Neural cell (in vitro differentiated cells): ENCODE data around the gene CROCC. TPM values are rescaled to one million over a fixed set of nuclear protein-coding genes. Genes with fewer than 3 reads are reported as not detected.

Source experiments
- H2AFZ ChIP-seq: fragments of 200-600, 300-800 bp; sonication (generic), shearing (Covaris generic); 2 replicates; pipeline ENCODE4 v1.6.0; 2014; ENCODE audit warnings: low read depth, mild to moderate bottlenecking, antibody characterized with exemption, low read length, moderate library complexity
- H3F3A ChIP-seq: fragments of 200-600 bp; shearing (Covaris generic); 2 replicates; pipeline ENCODE4 v1.6.1; 2016; ENCODE audit warnings: mild to moderate bottlenecking, moderate library complexity, mixed read lengths, antibody characterized with exemption, low read length; ENCODE audit not compliant: insufficient read depth, poor library complexity, severe bottlenecking
- H3K27ac ChIP-seq: fragments of 200-600, 300-800 bp; sonication (generic), shearing (Covaris generic); 2 replicates; pipeline ENCODE4 v1.5.1; 2014; ENCODE audit warnings: mild to moderate bottlenecking, low read length, moderate library complexity
- H3K27me3 ChIP-seq: fragments of 300-800, 200-600 bp; sonication (generic), shearing (Covaris generic); 2 replicates; pipeline ENCODE4 v1.6.0; 2014; ENCODE audit warnings: mild to moderate bottlenecking, low read depth, low read length, moderate library complexity; ENCODE audit not compliant: insufficient read depth
- H3K36me3 ChIP-seq: fragments of 300-800, 200-600 bp; sonication (generic), shearing (Covaris generic); 2 replicates; pipeline ENCODE4 v1.5.1; 2014; ENCODE audit warnings: mild to moderate bottlenecking, antibody characterized with exemption, low read length, moderate library complexity; ENCODE audit not compliant: insufficient read depth
- H3K4me2 ChIP-seq: fragments of 300-800, 200-600 bp; sonication (generic), shearing (Covaris generic); 2 replicates; pipeline ENCODE4 v1.6.0; 2014; ENCODE audit warnings: mild to moderate bottlenecking, low read length
- H3K4me3 ChIP-seq: fragments of 300-800, 200-600 bp; sonication (generic), shearing (Covaris generic); 2 replicates; pipeline ENCODE4 v1.5.1; 2014; ENCODE audit warnings: mild to moderate bottlenecking, low read length, moderate library complexity
- H3K79me2 ChIP-seq: fragments of 200-600 bp; shearing (Covaris generic); replicated peaks from 2 replicates; pipeline ENCODE4 v1.6.0; 2014; ENCODE audit warnings: mild to moderate bottlenecking, low read length, moderate library complexity; ENCODE audit not compliant: insufficient read depth
- H3K9ac ChIP-seq: fragments of 300-800, 200-600 bp; sonication (generic), shearing (Covaris generic); 2 replicates; pipeline ENCODE4 v1.6.1; 2016; ENCODE audit warnings: mild to moderate bottlenecking, low read length, mixed read lengths
- H3K9me2 ChIP-seq: fragments of 200-600 bp; shearing (Covaris generic); 2 replicates; pipeline ENCODE4 v1.6.1; 2016; ENCODE audit warnings: mild to moderate bottlenecking, low read length, mixed read lengths; ENCODE audit not compliant: insufficient read depth
- H3K9me3 ChIP-seq: fragments of 200-600, 300-800 bp; sonication (generic), shearing (Covaris generic); 2 replicates; pipeline ENCODE4 v1.6.1; 2016; ENCODE audit warnings: mild to moderate bottlenecking, mixed run types, low read length, moderate library complexity, mixed read lengths
- H4K20me1 ChIP-seq: fragments of 200-600 bp; shearing (Covaris generic); 2 replicates; pipeline ENCODE4 v1.6.1; 2016; ENCODE audit warnings: mild to moderate bottlenecking, mixed run types; ENCODE audit not compliant: insufficient read depth
- EP300 ChIP-seq: fragments of 450-650 bp; conservative IDR thresholded peaks from 2 replicates; pipeline ENCODE4 v1.6.1; 2014; ENCODE audit warnings: antibody characterized with exemption, mild to moderate bottlenecking, moderate library complexity; ENCODE audit not compliant: poor library complexity, severe bottlenecking
- EZH2 ChIP-seq: fragments of 200-600, 300-800 bp; shearing (Covaris generic), sonication (generic); IDR thresholded peaks from 2 replicates; pipeline ENCODE4 v1.6.1; 2014; ENCODE audit warnings: antibody characterized with exemption, low read length, borderline replicate concordance, mild to moderate bottlenecking; ENCODE audit not compliant: insufficient read depth, poor library complexity, severe bottlenecking
- MXI1 ChIP-seq: fragments of 450-650 bp; conservative IDR thresholded peaks from 2 replicates; pipeline ENCODE4 v1.6.1; 2014; ENCODE audit warnings: antibody characterized with exemption, mild to moderate bottlenecking; ENCODE audit not compliant: poor library complexity, severe bottlenecking
- POLR2AphosphoS5 ChIP-seq: IDR thresholded peaks from 2 replicates; pipeline ENCODE4 v1.6.1; 2012
- RAD21 ChIP-seq: fragments of 450-650 bp; conservative IDR thresholded peaks from 2 replicates; pipeline ENCODE4 v1.6.1; 2014; ENCODE audit warnings: antibody characterized with exemption, mild to moderate bottlenecking, moderate library complexity
- SMC3 ChIP-seq: fragments of 450-650 bp; conservative IDR thresholded peaks from 2 replicates; pipeline ENCODE4 v1.6.1; 2014; ENCODE audit warnings: antibody characterized with exemption, mild to moderate bottlenecking, moderate library complexity; ENCODE audit not compliant: poor library complexity
- TAF1 ChIP-seq: IDR thresholded peaks from 2 replicates; pipeline ENCODE4 v1.6.1; 2012; ENCODE audit warnings: low read depth
- polyA plus RNA-seq: library from polyadenylated mRNA; depleted of rRNA; stranded (reverse); fragments of >200 nt; gene quantifications from 2 replicates; pipeline ENCODE4 v1.2.3, GENCODE V29; 2014
- TF ChIP-seq, protein P1 (sequence below): fragments of 450-650 bp; IDR thresholded peaks from 2 replicates; pipeline ENCODE4 v1.5.1; 2014; ENCODE audit warnings: antibody characterized with exemption, mild to moderate bottlenecking, moderate library complexity; ENCODE audit not compliant: poor library complexity, severe bottlenecking
- TF ChIP-seq, protein P2 (sequence below): IDR thresholded peaks from 2 replicates; pipeline ENCODE4 v1.6.1; 2012; ENCODE audit warnings: borderline replicate concordance

The CROCC gene
- polyA plus RNA-seq, 1 donor from 2014 or later = 26.3 TPM

DNA sequence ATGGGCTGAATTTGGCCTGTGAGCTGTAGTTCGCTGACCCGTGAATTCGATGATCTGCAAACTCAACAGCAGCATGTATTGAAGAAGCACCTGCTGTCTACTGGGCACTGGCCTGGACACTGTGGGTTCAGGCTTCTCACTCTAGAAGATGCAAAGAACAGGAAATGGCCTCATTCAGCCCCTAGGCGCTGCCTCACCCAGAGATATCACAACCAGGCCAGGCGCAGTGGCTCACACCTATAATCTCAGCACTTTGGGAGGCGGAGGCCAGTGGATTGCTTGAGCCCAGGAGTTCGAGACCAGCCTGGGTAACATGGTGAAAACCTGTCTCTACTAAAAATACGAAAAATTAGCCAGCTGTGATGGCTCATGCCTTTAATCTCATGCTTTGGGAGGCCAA is 35.0 kb downstream of the CROCC start:
- Histone ChIP-seq H3K27me3 (no peaks in the 10 kb centered on the region), H3K4me2 (no peak overlapping the region), H2AFZ (no peak overlapping the region), H3K27ac (no peak overlapping the region), H3K9ac (no peak overlapping the region), H3F3A (no peaks in the 10 kb centered on the region), H3K9me2 (no peaks in the 10 kb centered on the region), H3K79me2 (no peaks in the 10 kb centered on the region), H3K4me3 (no peak overlapping the region), H3K36me3 (no peaks in the 10 kb centered on the region), H4K20me1 (no peaks in the 10 kb centered on the region), H3K9me3 (no peaks in the 10 kb centered on the region)
- TF ChIP-seq SMC3 (no peak), MXI1 (no peak), EP300 (no peak), POLR2AphosphoS5 (no peak), TAF1 (no peak), RAD21 (no peak), EZH2 (no peak)
- TF ChIP-seq, protein P1, sequence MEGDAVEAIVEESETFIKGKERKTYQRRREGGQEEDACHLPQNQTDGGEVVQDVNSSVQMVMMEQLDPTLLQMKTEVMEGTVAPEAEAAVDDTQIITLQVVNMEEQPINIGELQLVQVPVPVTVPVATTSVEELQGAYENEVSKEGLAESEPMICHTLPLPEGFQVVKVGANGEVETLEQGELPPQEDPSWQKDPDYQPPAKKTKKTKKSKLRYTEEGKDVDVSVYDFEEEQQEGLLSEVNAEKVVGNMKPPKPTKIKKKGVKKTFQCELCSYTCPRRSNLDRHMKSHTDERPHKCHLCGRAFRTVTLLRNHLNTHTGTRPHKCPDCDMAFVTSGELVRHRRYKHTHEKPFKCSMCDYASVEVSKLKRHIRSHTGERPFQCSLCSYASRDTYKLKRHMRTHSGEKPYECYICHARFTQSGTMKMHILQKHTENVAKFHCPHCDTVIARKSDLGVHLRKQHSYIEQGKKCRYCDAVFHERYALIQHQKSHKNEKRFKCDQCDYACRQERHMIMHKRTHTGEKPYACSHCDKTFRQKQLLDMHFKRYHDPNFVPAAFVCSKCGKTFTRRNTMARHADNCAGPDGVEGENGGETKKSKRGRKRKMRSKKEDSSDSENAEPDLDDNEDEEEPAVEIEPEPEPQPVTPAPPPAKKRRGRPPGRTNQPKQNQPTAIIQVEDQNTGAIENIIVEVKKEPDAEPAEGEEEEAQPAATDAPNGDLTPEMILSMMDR = no peak
- TF ChIP-seq, protein P2, sequence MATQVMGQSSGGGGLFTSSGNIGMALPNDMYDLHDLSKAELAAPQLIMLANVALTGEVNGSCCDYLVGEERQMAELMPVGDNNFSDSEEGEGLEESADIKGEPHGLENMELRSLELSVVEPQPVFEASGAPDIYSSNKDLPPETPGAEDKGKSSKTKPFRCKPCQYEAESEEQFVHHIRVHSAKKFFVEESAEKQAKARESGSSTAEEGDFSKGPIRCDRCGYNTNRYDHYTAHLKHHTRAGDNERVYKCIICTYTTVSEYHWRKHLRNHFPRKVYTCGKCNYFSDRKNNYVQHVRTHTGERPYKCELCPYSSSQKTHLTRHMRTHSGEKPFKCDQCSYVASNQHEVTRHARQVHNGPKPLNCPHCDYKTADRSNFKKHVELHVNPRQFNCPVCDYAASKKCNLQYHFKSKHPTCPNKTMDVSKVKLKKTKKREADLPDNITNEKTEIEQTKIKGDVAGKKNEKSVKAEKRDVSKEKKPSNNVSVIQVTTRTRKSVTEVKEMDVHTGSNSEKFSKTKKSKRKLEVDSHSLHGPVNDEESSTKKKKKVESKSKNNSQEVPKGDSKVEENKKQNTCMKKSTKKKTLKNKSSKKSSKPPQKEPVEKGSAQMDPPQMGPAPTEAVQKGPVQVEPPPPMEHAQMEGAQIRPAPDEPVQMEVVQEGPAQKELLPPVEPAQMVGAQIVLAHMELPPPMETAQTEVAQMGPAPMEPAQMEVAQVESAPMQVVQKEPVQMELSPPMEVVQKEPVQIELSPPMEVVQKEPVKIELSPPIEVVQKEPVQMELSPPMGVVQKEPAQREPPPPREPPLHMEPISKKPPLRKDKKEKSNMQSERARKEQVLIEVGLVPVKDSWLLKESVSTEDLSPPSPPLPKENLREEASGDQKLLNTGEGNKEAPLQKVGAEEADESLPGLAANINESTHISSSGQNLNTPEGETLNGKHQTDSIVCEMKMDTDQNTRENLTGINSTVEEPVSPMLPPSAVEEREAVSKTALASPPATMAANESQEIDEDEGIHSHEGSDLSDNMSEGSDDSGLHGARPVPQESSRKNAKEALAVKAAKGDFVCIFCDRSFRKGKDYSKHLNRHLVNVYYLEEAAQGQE = no peak

DNA sequence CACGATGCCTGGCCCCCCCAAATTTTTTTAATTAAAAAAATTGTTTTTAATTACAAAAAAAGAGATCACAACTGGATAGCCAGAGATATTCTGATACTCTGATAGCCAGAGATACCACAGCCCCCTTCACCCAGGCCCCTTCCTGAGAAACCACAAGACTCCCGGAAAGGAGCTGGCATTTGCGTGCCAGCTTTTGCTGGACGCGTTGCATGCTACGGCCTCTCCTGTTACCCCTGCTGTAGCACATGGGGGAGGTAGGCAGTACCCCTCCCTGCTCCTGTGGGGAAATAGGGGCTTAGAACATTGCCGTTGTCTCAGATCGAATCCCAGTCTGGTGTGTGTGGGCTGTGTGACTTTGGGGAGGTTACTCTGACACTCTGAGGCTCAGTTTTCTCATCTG is 36.0 kb downstream of the CROCC start:
- no peaks in the 10 kb centered on the region for H3K36me3 ChIP-seq
- no peak overlapping the region for H3K9ac ChIP-seq
- H3K27me3 ChIP-seq = no peaks in the 10 kb centered on the region

More for the DNA sequence above, 36.0 kb downstream of the CROCC start:
- no peaks in the 10 kb centered on the region for H3K9me2 ChIP-seq
- no peak overlapping the region for H3K4me2 ChIP-seq
- H4K20me1 ChIP-seq = no peaks in the 10 kb centered on the region
- no peaks in the 10 kb centered on the region for H3F3A ChIP-seq
- TF ChIP-seq TAF1 (no peak), SMC3 (no peak), POLR2AphosphoS5 (no peak), EZH2 (no peak), RAD21 (no peak), MXI1 (no peak), EP300 (no peak)
- TF ChIP-seq, protein P1 = no peak
- TF ChIP-seq, protein P2 = no peak
- H3K27ac ChIP-seq = no peak overlapping the region
- H2AFZ ChIP-seq = no peak overlapping the region
- H3K4me3 ChIP-seq = no peak overlapping the region
- H3K9me3 ChIP-seq = no peaks in the 10 kb centered on the region
- no peaks in the 10 kb centered on the region for H3K79me2 ChIP-seq
